Transverse colon (tissue), 4 donors: ENCODE results near the gene MAP2K6. TPM values are rescaled to one million over a fixed set of nuclear protein-coding genes. Genes with fewer than 3 reads are reported as not detected.

ENCODE experiments used
- DNase-seq: peaks from one replicate; pipeline ENCODE4 v3.0.0-alpha.2; 2019
- H3K27ac ChIP-seq, 4 donors: fragments of 200-600 bp; sonication (generic); 2 replicates each; pipeline ENCODE4 v1.5.1; 2016 to 2018; ENCODE audit warnings: inconsistent platforms in 4 of 4
- H3K27me3 ChIP-seq: fragments of 200-600 bp; sonication (generic); 2 replicates; pipeline ENCODE4 v1.5.1; 2017; ENCODE audit warnings: inconsistent platforms
- H3K36me3 ChIP-seq, 4 donors: fragments of 200-600 bp; sonication (generic); 2 replicates each; pipeline ENCODE4 v1.5.1; 2017 to 2019; ENCODE audit warnings: inconsistent platforms in 4 of 4
- H3K4me1 ChIP-seq, 4 donors: fragments of 200-600 bp; sonication (generic); 2 replicates each; pipeline ENCODE4 v1.5.1; 2017 to 2020; ENCODE audit warnings: inconsistent platforms in 4 of 4
- H3K4me3 ChIP-seq, 4 donors: fragments of 200-600 bp; sonication (generic); 1 replicate in 1 of 4; 2 replicates in 3 of 4; pipeline versions ENCODE4 v1.5.1 to v1.6.1; 2017 to 2019; ENCODE audit warnings: inconsistent platforms in 4 of 4
- H3K9me3 ChIP-seq, 2 donors: fragments of 200-600 bp; sonication (generic); 2 replicates each; pipeline ENCODE4 v1.5.1; 2017 to 2019; ENCODE audit warnings: inconsistent platforms in 2 of 2
- CTCF ChIP-seq, 5 experiments: fragments of 200-600 bp in 3 of 5; fragments of 450-650 bp in 2 of 5; sonication (generic) in 3 of 5; IDR thresholded peaks; 1 replicate in 2 of 5; 2 replicates in 3 of 5; pipeline ENCODE4 v1.5.1; 2016 to 2017; ENCODE audit warnings: antibody characterized with exemption in 5 of 5, inconsistent platforms in 3 of 5, mild to moderate bottlenecking in 2 of 5, moderate library complexity in 1 of 5
- EP300 ChIP-seq: sonication (generic); formaldehyde crosslinking; IDR thresholded peaks from one replicate; pipeline ENCODE4 v1.6.1; 2017; ENCODE audit warnings: antibody characterized with exemption, low read depth
- POLR2A ChIP-seq: fragments of 450-650 bp; IDR thresholded peaks from one replicate; pipeline ENCODE4 v1.6.1; 2016; ENCODE audit warnings: antibody characterized with exemption, mild to moderate bottlenecking, moderate library complexity
- POLR2AphosphoS5 ChIP-seq, 3 donors: sonication (generic); formaldehyde crosslinking; IDR thresholded peaks; one replicate each; pipeline ENCODE4 v1.6.1; 2016; ENCODE audit warnings: antibody characterized with exemption in 3 of 3
- WGBS, 2 donors: methylation state at CpG; one replicate each; pipeline ENCODE4 v1.1.5; 2018; ENCODE audit warnings: low coverage in 1 of 2; 5-methylcytosine and 5-hydroxymethylcytosine counted together
- in situ Hi-C, 4 donors: fragments of 200-750 bp; cut with MboI; loops; one replicate each; pipeline versions ENCODE4 v1.15.0 to v1.15.1; 2017; ENCODE audit warnings: low sequenced_read_pairs in 3 of 4, low pct_ligation_motif_present in 1 of 4, low pct_unique_long_range_greater_than_20kb in 1 of 4
- intact Hi-C: fragments of 100-400 bp; cut with DNase I; formaldehyde crosslinking; loops from one replicate; pipeline ENCODE4 v1.15.1; 2023; ENCODE audit warnings: low total_unique reads
- total RNA-seq, 4 donors: library from RNA; depleted of rRNA; stranded (reverse); fragments of >200 nt; gene quantifications; one replicate each; pipeline ENCODE4 v1.1.0, GENCODE V29; 2016

Gene MAP2K6
- total RNA-seq, 4 donors from 2014 or later: 16.1 to 50.7 (median 45.8) TPM

GRCh38 chr17:69565447-69565846, 150.9 kb downstream of the MAP2K6 start:
- Histone ChIP-seq H3K27ac (no peak overlapping the region), H3K4me3 (no peak overlapping the region), H3K4me1 (peaks cover 0 to 4% (median 0%) of the 10 kb centered on the region in 4 donors), H3K36me3 (no peaks in the 10 kb centered on the region), H3K27me3 (no peaks in the 10 kb centered on the region), H3K9me3 (no peaks in the 10 kb centered on the region)
- WGBS, 2 donors: 89 to 100% methylated on average over 2 to 7 of the region's 7 CpGs
- TF ChIP-seq POLR2A (no peak), CTCF (IDR thresholded peaks at IDR 0.05) (no peak), EP300 (no peak), POLR2AphosphoS5 (IDR thresholded peaks at IDR 0.05) (no peak)
- in situ Hi-C loops: loop anchor here in 3 of 4 donors (25.0 kb wide), 1 partner anchor 997 kb away; no protein-coding TSS in a partner anchor
- intact Hi-C loops: loop anchor here (10.0 kb wide), 1 partner anchor 249 kb away; no protein-coding TSS in a partner anchor
- no peak for DNase-seq

- 35 to 36% methylated on average over 4 of the region's 4 CpGs for WGBS, 2 donors
- H3K9me3 ChIP-seq: no peaks in the 10 kb centered on the region
- no peak overlapping the region for H3K27ac ChIP-seq
- no peak overlapping the region for H3K4me3 ChIP-seq
- no peaks in the 10 kb centered on the region for H3K36me3 ChIP-seq
- H3K4me1 ChIP-seq: peaks cover 0 to 4% (median 0%) of the 10 kb centered on the region in 4 donors
- intact Hi-C loops (loop anchor here (10.0 kb wide), 1 partner anchor 248 kb away; no protein-coding TSS in a partner anchor), in situ Hi-C loops (loop anchor here in 3 of 4 donors (25.0 kb wide), 1 partner anchor 995 kb away; no protein-coding TSS in a partner anchor)
- no peak for TF ChIP-seq CTCF (IDR thresholded peaks at IDR 0.05)
- TF ChIP-seq POLR2AphosphoS5 (IDR thresholded peaks at IDR 0.05): no peak
- TF ChIP-seq POLR2A: no peak
- no peak for TF ChIP-seq EP300
- DNase-seq: no peak
- H3K27me3 ChIP-seq: no peaks in the 10 kb centered on the region
Measured at GRCh38 chr17:69567130-69567529, 152.6 kb downstream of the MAP2K6 start.

- Histone ChIP-seq H3K4me1 (peaks cover 0 to 16% (median 0%) of the 10 kb centered on the region in 4 donors), H3K27ac (no peak overlapping the region), H3K36me3 (no peaks in the 10 kb centered on the region), H3K27me3 (no peaks in the 10 kb centered on the region), H3K9me3 (no peaks in the 10 kb centered on the region), H3K4me3 (no peak overlapping the region)
- no peak for DNase-seq
- intact Hi-C loops (no loop called here), in situ Hi-C loops (loop anchor here in 3 of 4 donors (10.0 to 25.0 kb wide), 2 partner anchors 572 to 990 kb away; no protein-coding TSS in a partner anchor)
- WGBS, 2 donors: 49 to 69% methylated on average over 2 to 3 of the region's 3 CpGs
- TF ChIP-seq POLR2A (no peak), POLR2AphosphoS5 (IDR thresholded peaks at IDR 0.05) (no peak), CTCF (IDR thresholded peaks at IDR 0.05) (no peak), EP300 (no peak)
Measured at GRCh38 chr17:69572747-69573146, 158.2 kb downstream of the MAP2K6 start.

GRCh38 chr17:69573396-69573795, 158.9 kb downstream of the MAP2K6 start:
- no peak for DNase-seq
- no peaks in the 10 kb centered on the region for H3K9me3 ChIP-seq
- no peak overlapping the region for H3K4me3 ChIP-seq
- H3K27ac ChIP-seq: no peak overlapping the region
- H3K36me3 ChIP-seq: no peaks in the 10 kb centered on the region
- H3K4me1 ChIP-seq: peaks cover 0 to 16% (median 0%) of the 10 kb centered on the region in 4 donors
- in situ Hi-C loops (loop anchor here in 3 of 4 donors (10.0 to 25.0 kb wide), 2 partner anchors 571 to 989 kb away; no protein-coding TSS in a partner anchor), intact Hi-C loops (no loop called here)
- no peaks in the 10 kb centered on the region for H3K27me3 ChIP-seq
- WGBS, 2 donors: 71 to 86% methylated on average over 1 to 2 of the region's 2 CpGs
- TF ChIP-seq POLR2AphosphoS5 (IDR thresholded peaks at IDR 0.05) (no peak), CTCF (IDR thresholded peaks at IDR 0.05) (no peak), POLR2A (no peak), EP300 (no peak)
